Body of pancreas (tissue), 4 donors: ENCODE measurements around the gene OTUB2. TPM values are rescaled to one million over a fixed set of nuclear protein-coding genes. Genes with fewer than 3 reads are reported as not detected.

Experiments
- ATAC-seq: fragments of 150-250 bp; one replicate; pipeline ENCODE4 v1.9.1; 2016
- DNase-seq, 4 donors: peaks; one replicate each; pipeline ENCODE4 v3.0.0-alpha.2; 2019
- H3K27ac ChIP-seq, 4 donors: fragments of 200-600 bp; sonication (generic); 1 replicate in 3 of 4; 2 replicates in 1 of 4; pipeline versions ENCODE4 v1.5.1 to v1.6.1; 2016 to 2019; ENCODE audit warnings: mild to moderate bottlenecking in 1 of 4, mixed read lengths in 1 of 4, moderate library complexity in 1 of 4
- H3K27me3 ChIP-seq, 2 donors: fragments of 200-600 bp; sonication (generic); one replicate each; pipeline ENCODE4 v1.6.0; 2016; ENCODE audit warnings: mild to moderate bottlenecking in 1 of 2
- H3K36me3 ChIP-seq, 2 donors: fragments of 200-600 bp; sonication (generic); replicated peaks in 1 of 2; 2 replicates each; pipeline ENCODE4 v1.5.1; 2016; ENCODE audit warnings: low read depth in 2 of 2; ENCODE audit not compliant: insufficient read depth in 1 of 2
- H3K4me1 ChIP-seq: fragments of 200-600 bp; sonication (generic); one replicate; pipeline ENCODE4 v1.6.0; 2016
- H3K4me3 ChIP-seq, 2 donors: fragments of 200-600 bp; sonication (generic); 1 replicate in 1 of 2; 2 replicates in 1 of 2; pipeline ENCODE4 v1.5.1; 2016 to 2019
- H3K9me3 ChIP-seq, 3 donors: fragments of 200-600 bp; sonication (generic); 1 replicate in 2 of 3; 2 replicates in 1 of 3; pipeline ENCODE4 v1.5.1; 2016
- CTCF ChIP-seq, 7 experiments: fragments of 450-650 bp in 4 of 7; fragments of 200-600 bp in 3 of 7; sonication (generic) in 3 of 7; IDR thresholded peaks; one replicate each; pipeline ENCODE4 v1.5.1; 2016 to 2019; ENCODE audit warnings: antibody characterized with exemption in 7 of 7
- POLR2A ChIP-seq, 3 donors: fragments of 450-650 bp; IDR thresholded peaks; one replicate each; pipeline ENCODE4 v1.6.1; 2016; ENCODE audit warnings: antibody characterized with exemption in 3 of 3, mild to moderate bottlenecking in 2 of 3
- WGBS, 2 donors: methylation state at CpG; one replicate each; pipeline ENCODE4 v1.1.5; 2017; 5-methylcytosine and 5-hydroxymethylcytosine counted together
- intact Hi-C: fragments of 100-400 bp; cut with DNase I; formaldehyde crosslinking; loops from one replicate; pipeline ENCODE4 v1.15.1; 2023
- total RNA-seq, 2 donors: library from RNA; depleted of rRNA; stranded (reverse); fragments of >200 nt; gene quantifications; one replicate each; pipeline ENCODE4 v1.1.0, GENCODE V29; 2016

The OTUB2 gene
- total RNA-seq, 2 donors from 2014 or later, result 0.33 to 1.8 TPM

GRCh38 chr14:94038921-94039629 lies 12.9 kb downstream of the OTUB2 start:
- Histone ChIP-seq H3K4me3 (no peak overlapping the region), H3K36me3 (no peaks in the 10 kb centered on the region), H3K9me3 (no peaks in the 10 kb centered on the region), H3K4me1 (no peaks in the 10 kb centered on the region), H3K27ac (no peak overlapping the region), H3K27me3 (no peaks in the 10 kb centered on the region)
- 78 to 82% methylated on average over 11 of the region's 11 CpGs for WGBS, 2 donors
- no peak for ATAC-seq
- DNase-seq, result no peak
- intact Hi-C loops, result no loop called here
- no peak for TF ChIP-seq POLR2A (IDR thresholded peaks at IDR 0.05)
- no peak for TF ChIP-seq CTCF (IDR thresholded peaks at IDR 0.05)

GRCh38 chr14:94040247-94040646 lies 14.1 kb downstream of the OTUB2 start:
- Histone ChIP-seq H3K27me3 (no peaks in the 10 kb centered on the region), H3K4me3 (no peak overlapping the region), H3K27ac (no peak overlapping the region), H3K36me3 (no peaks in the 10 kb centered on the region), H3K4me1 (no peaks in the 10 kb centered on the region), H3K9me3 (no peaks in the 10 kb centered on the region)
- DNase-seq (no peak), ATAC-seq (no peak)
- intact Hi-C loops, result no loop called here
- TF ChIP-seq CTCF (IDR thresholded peaks at IDR 0.05), result no peak
- TF ChIP-seq POLR2A (IDR thresholded peaks at IDR 0.05), result no peak
- WGBS, 2 donors, result 71 to 85% methylated on average over 5 of the region's 5 CpGs

- intact Hi-C loops, result no loop called here
- no peak overlapping the region for H3K27ac ChIP-seq
- H3K27me3 ChIP-seq, result no peaks in the 10 kb centered on the region
- ATAC-seq (no peak), DNase-seq (no peak)
- WGBS, 2 donors, result 72 to 78% methylated on average over 13 of the region's 13 CpGs
- TF ChIP-seq CTCF (IDR thresholded peaks at IDR 0.05) (no peak), POLR2A (IDR thresholded peaks at IDR 0.05) (no peak)
- H3K4me1 ChIP-seq, result no peaks in the 10 kb centered on the region
- H3K9me3 ChIP-seq, result no peaks in the 10 kb centered on the region
- peaks cover 0 to 3% of the 10 kb centered on the region in 2 donors for H3K36me3 ChIP-seq
- no peak overlapping the region for H3K4me3 ChIP-seq
Observed at GRCh38 chr14:94040796-94041195, 14.7 kb downstream of the OTUB2 start.

GRCh38 chr14:94041551-94042346 lies 15.6 kb downstream of the OTUB2 start:
- Histone ChIP-seq H3K9me3 (no peaks in the 10 kb centered on the region), H3K4me1 (no peaks in the 10 kb centered on the region), H3K27me3 (no peaks in the 10 kb centered on the region), H3K36me3 (peaks cover 0 to 5% of the 10 kb centered on the region in 2 donors), H3K4me3 (no peak overlapping the region), H3K27ac (no peak overlapping the region)
- WGBS, 2 donors, result 69 to 70% methylated on average over 11 to 18 of the region's 18 CpGs
- intact Hi-C loops, result no loop called here
- TF ChIP-seq CTCF (IDR thresholded peaks at IDR 0.05), result no peak
- no peak for TF ChIP-seq POLR2A (IDR thresholded peaks at IDR 0.05)
- peak; percentile 32 for ATAC-seq
- DNase-seq, result peak in 1 of 4 donors; percentile 28
